ENCODE results near the gene S100A4. TPM values are rescaled to one million over a fixed set of nuclear protein-coding genes. Genes with fewer than 3 reads are reported as not detected.

The S100A4 gene
- total and polyA plus RNA-seq, 9 donors = 188 to 266 (median 210) TPM

DNA sequence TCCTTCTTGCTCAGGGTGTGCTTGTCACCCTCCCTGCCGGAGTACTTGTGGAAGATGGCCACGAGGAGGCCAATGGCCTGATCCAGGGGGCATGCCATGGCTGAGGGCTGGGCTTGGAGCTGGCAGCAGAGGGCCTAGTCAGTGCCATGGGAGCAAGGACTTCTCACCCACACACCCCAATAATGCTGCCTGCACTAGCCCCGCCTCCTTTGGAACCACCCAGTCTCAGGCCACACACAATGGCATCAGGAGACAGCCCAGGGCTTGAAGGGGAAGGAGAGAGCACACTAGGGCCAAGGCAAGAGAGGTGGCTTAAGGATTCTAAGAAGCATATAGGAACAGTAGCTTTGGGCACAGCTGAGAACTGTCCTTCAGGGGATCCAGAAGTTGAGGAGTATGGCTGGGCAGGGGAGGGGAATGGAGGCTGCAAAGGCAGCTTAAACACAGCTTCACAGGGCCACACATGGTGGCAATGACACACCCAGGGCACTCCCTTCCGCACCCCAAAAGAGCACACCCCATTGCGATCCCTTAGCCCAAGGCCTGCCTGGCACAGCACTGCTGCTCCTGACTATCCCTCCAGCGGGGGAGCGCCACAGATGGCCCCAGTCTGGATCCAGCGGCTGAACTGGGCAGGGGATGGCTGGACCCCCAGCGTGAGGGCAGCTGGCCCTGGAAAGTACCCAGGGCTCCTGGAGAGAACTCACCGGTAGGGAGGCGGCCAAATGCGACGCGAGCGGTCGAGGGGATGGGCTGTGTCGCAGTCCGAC lies 10.2 kb downstream of the S100A4 start, which contains the start of gene S100A6:
Gene S100A6, minus strand, starts transcription at position 750 of the 770 bp plus-strand sequence. Its CDS starts 652 bp downstream, at position 98.
- peak within 1 kb of the TSS; percentile 88 for H3K27ac ChIP-seq (ENCODE audit: low read length)
- 9% methylated on average over 15 of the region's 18 CpGs for WGBS (ENCODE audit: insufficient coverage)
- DNase-seq = peak; percentile 64
- H3K4me3 ChIP-seq (ENCODE audit: low read length) = peak within 1 kb of the TSS; percentile 50
- H3K36me3 ChIP-seq (ENCODE audit: control insufficient read depth, insufficient read depth, low read length) = peaks cover 10% of the 10 kb centered on the region
- no peaks in the 10 kb centered on the region for H3K27me3 ChIP-seq (ENCODE audit: control insufficient read depth, insufficient read depth, low read length)
- no peaks in the 10 kb centered on the region for H3K9me3 ChIP-seq (replicated peaks; ENCODE audit: control insufficient read depth, low read depth, low read length)
- peaks cover 42% of the 10 kb centered on the region for H3K4me1 ChIP-seq (ENCODE audit: control insufficient read depth, insufficient read depth, low read length)

- Histone ChIP-seq H3K4me3 (ENCODE audit: low read length) (peak overlapping the region; percentile 50), H3K27ac (ENCODE audit: low read length) (peak overlapping the region; percentile 88), H3K4me1 (ENCODE audit: control insufficient read depth, insufficient read depth, low read length) (peaks cover 42% of the 10 kb centered on the region), H3K36me3 (ENCODE audit: control insufficient read depth, insufficient read depth, low read length) (peaks cover 10% of the 10 kb centered on the region), H3K27me3 (ENCODE audit: control insufficient read depth, insufficient read depth, low read length) (no peaks in the 10 kb centered on the region), H3K9me3 (replicated peaks; ENCODE audit: control insufficient read depth, low read depth, low read length) (no peaks in the 10 kb centered on the region)
- DNase-seq = no peak
- WGBS (ENCODE audit: insufficient coverage) = no CpG with 5 or more reads among the region's 3 CpGs
Observed at GRCh38 chr1:153534925-153535241, 10.7 kb downstream of the S100A4 start.

DNA sequence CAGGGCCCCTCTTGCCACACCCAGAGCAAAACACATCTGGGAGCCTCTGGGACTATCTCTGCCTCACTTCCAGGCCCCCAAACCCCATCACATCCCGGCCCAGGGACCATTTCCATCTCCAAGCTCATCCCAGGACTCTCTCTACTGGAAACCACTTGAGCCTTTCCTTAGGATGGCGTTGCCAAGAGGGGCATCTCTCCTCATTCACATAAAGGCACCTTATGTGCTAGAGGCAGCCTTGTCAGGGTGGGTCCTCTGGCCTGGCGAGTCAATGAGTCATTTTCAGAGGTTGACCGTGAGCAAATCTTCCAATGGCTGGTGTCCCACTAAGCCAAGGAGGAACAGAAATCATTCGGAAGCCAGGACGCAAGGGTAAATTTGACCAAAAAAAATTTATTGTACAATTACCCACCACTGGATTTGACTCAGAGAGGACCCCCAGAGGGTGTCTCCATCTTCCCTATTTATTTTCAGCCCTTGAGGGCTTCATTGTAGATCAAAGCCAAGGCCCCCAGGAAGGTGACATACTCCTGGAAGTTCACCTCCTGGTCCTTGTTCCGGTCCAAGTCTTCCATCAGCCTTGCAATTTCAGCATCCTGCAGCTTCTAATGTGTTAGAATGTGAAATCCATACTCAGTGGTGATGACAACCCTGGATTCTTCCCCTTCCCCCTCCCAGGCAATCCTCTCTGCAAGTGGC lies 11.2 kb downstream of the S100A4 start:
- no peaks in the 10 kb centered on the region for H3K9me3 ChIP-seq (replicated peaks; ENCODE audit: control insufficient read depth, low read depth, low read length)
- no peak for DNase-seq
- H3K27me3 ChIP-seq (ENCODE audit: control insufficient read depth, insufficient read depth, low read length) = no peaks in the 10 kb centered on the region
- peak overlapping the region; percentile 50 for H3K4me3 ChIP-seq (ENCODE audit: low read length)
- peak overlapping the region; percentile 88 for H3K27ac ChIP-seq (ENCODE audit: low read length)
- 78% methylated on average over 4 of the region's 7 CpGs for whole genome bisulfite sequencing (ENCODE audit: insufficient coverage)
- H3K4me1 ChIP-seq (ENCODE audit: control insufficient read depth, insufficient read depth, low read length) = peaks cover 42% of the 10 kb centered on the region
- H3K36me3 ChIP-seq (ENCODE audit: control insufficient read depth, insufficient read depth, low read length) = peaks cover 10% of the 10 kb centered on the region

- H3K27ac ChIP-seq (ENCODE audit: low read length) = peak overlapping the region; percentile 70
- no peaks in the 10 kb centered on the region for H3K27me3 ChIP-seq (ENCODE audit: control insufficient read depth, insufficient read depth, low read length)
- H3K36me3 ChIP-seq (ENCODE audit: control insufficient read depth, insufficient read depth, low read length) = peaks cover 10% of the 10 kb centered on the region
- H3K4me3 ChIP-seq (ENCODE audit: low read length) = peak overlapping the region; percentile 34
- no peaks in the 10 kb centered on the region for H3K9me3 ChIP-seq (replicated peaks; ENCODE audit: control insufficient read depth, low read depth, low read length)
- H3K4me1 ChIP-seq (ENCODE audit: control insufficient read depth, insufficient read depth, low read length) = peaks cover 42% of the 10 kb centered on the region
- WGBS (ENCODE audit: insufficient coverage) = 34% methylated on average over 7 of the region's 13 CpGs
- peak; percentile 57 for DNase-seq
Observed at GRCh38 chr1:153533689-153534201, 11.9 kb downstream of the S100A4 start.

DNA sequence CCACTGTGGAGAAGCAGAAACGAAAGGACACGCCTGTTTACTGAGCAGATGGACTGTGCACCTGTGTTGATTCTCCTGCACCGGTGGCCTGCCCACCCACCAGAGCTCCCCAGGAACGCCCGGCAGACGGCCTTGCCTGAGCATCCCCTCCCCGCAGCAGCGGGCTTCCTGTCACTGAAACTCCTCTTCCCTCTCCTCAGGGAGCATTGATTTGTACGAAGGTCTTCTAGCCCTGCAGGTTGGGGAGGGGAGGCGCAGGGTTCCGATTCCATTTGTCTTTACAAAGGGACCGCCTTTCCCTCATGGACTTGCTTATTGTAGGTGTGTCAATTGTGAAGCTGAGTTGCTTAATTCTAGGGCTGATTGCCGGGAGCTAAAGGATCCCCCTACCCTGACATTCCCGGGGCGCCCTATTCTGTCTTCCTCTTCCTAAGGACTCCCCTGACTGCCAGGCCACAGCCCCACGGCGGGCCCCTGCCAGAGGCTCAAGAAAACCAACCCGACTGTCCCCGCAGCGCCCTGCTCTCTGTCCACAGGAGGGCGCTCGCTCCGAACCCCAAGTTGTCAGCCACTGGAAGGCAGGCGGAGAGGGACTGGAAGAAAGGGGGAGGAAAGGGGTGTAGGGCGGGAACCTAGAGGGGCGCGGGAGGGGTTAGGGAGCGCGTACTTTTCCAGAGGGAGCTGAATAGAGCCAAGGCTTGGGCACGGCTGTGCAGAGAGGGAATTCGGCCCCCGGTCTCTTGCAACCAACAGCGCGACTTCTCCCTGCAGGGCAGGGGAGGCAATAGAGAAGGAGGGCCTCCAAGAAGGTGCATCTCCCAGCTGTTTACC lies 12.6 kb downstream of the S100A4 start:
- Histone ChIP-seq H3K27me3 (ENCODE audit: control insufficient read depth, insufficient read depth, low read length) (no peaks in the 10 kb centered on the region), H3K27ac (ENCODE audit: low read length) (peak overlapping the region; percentile 70), H3K4me3 (ENCODE audit: low read length) (peak overlapping the region; percentile 34), H3K4me1 (ENCODE audit: control insufficient read depth, insufficient read depth, low read length) (peaks cover 42% of the 10 kb centered on the region), H3K9me3 (replicated peaks; ENCODE audit: control insufficient read depth, low read depth, low read length) (no peaks in the 10 kb centered on the region), H3K36me3 (ENCODE audit: control insufficient read depth, insufficient read depth, low read length) (peaks cover 10% of the 10 kb centered on the region)
- peak; percentile 94 for DNase-seq
- WGBS (ENCODE audit: insufficient coverage) = 1% methylated on average over 16 of the region's 34 CpGs

DNA sequence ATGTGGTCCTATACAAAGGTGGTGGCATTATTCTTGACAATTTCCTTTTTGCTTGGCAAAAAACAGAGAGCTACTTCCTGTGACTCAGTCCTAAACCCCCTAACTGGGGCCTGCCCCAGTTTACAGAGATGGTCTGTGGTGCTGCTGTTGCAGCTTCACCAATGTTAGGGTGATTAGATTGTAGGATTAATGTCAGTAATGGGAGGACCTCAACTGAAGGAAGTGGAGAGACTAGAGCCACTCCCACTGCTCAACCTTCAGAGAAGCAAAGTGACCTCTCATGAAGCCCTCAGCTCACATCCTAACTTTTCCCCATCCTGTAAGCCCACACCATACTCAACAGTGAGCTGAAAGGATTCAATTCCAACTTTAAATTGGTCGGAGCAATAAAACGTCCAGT lies 13.4 kb downstream of the S100A4 start:
- peaks cover 10% of the 10 kb centered on the region for H3K36me3 ChIP-seq (ENCODE audit: control insufficient read depth, insufficient read depth, low read length)
- no peaks in the 10 kb centered on the region for H3K9me3 ChIP-seq (replicated peaks; ENCODE audit: control insufficient read depth, low read depth, low read length)
- DNase-seq = no peak
- WGBS (ENCODE audit: insufficient coverage) = 50% methylated on average over 1 of the region's 2 CpGs
- no peak overlapping the region for H3K4me3 ChIP-seq (ENCODE audit: low read length)
- no peak overlapping the region for H3K27ac ChIP-seq (ENCODE audit: low read length)
- H3K27me3 ChIP-seq (ENCODE audit: control insufficient read depth, insufficient read depth, low read length) = no peaks in the 10 kb centered on the region
- peaks cover 42% of the 10 kb centered on the region for H3K4me1 ChIP-seq (ENCODE audit: control insufficient read depth, insufficient read depth, low read length)

DNA sequence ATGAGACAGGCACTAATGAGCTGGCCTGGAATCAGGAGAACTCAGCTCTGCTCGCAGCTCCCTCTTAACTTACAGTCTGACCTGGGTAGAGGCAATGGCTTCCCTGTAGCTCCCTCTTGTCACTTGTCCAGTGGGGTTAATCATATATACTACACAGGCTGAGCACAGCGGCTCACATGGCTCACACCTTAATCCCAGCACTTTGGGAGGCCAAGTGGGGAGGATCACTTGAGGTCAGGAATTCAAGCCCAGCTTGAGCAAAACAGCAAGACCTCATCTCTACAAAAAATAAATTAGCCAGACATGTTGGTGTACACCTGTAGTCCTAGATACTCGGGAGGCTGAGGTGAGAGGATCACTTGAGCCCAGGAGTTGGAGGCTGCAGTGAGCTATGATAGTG lies 14.0 kb downstream of the S100A4 start:
- peaks cover 39% of the 10 kb centered on the region for H3K4me1 ChIP-seq (ENCODE audit: control insufficient read depth, insufficient read depth, low read length)
- DNase-seq = no peak
- no peak overlapping the region for H3K27ac ChIP-seq (ENCODE audit: low read length)
- no peak overlapping the region for H3K4me3 ChIP-seq (ENCODE audit: low read length)
- H3K27me3 ChIP-seq (ENCODE audit: control insufficient read depth, insufficient read depth, low read length) = no peaks in the 10 kb centered on the region
- 60% methylated on average over 1 of the region's 3 CpGs for WGBS (ENCODE audit: insufficient coverage)
- H3K9me3 ChIP-seq (replicated peaks; ENCODE audit: control insufficient read depth, low read depth, low read length) = no peaks in the 10 kb centered on the region
- peaks cover 10% of the 10 kb centered on the region for H3K36me3 ChIP-seq (ENCODE audit: control insufficient read depth, insufficient read depth, low read length)

GRCh38 chr1:153527683-153528040 lies 17.9 kb downstream of the S100A4 start:
- H3K4me3 ChIP-seq (ENCODE audit: low read length) = no peak overlapping the region
- H3K36me3 ChIP-seq (ENCODE audit: control insufficient read depth, insufficient read depth, low read length) = no peaks in the 10 kb centered on the region
- WGBS (ENCODE audit: insufficient coverage) = 66% methylated on average over 4 of the region's 5 CpGs
- no peak for DNase-seq
- H3K4me1 ChIP-seq (ENCODE audit: control insufficient read depth, insufficient read depth, low read length) = peaks cover 16% of the 10 kb centered on the region
- no peaks in the 10 kb centered on the region for H3K27me3 ChIP-seq (ENCODE audit: control insufficient read depth, insufficient read depth, low read length)
- no peaks in the 10 kb centered on the region for H3K9me3 ChIP-seq (replicated peaks; ENCODE audit: control insufficient read depth, low read depth, low read length)
- no peak overlapping the region for H3K27ac ChIP-seq (ENCODE audit: low read length)

- no peaks in the 10 kb centered on the region for H3K27me3 ChIP-seq (ENCODE audit: control insufficient read depth, insufficient read depth, low read length)
- DNase-seq = no peak
- H3K27ac ChIP-seq (ENCODE audit: low read length) = no peak overlapping the region
- no peaks in the 10 kb centered on the region for H3K36me3 ChIP-seq (ENCODE audit: control insufficient read depth, insufficient read depth, low read length)
- 50% methylated on average over 2 of the region's 8 CpGs for WGBS (ENCODE audit: insufficient coverage)
- no peaks in the 10 kb centered on the region for H3K9me3 ChIP-seq (replicated peaks; ENCODE audit: control insufficient read depth, low read depth, low read length)
- no peak overlapping the region for H3K4me3 ChIP-seq (ENCODE audit: low read length)
- H3K4me1 ChIP-seq (ENCODE audit: control insufficient read depth, insufficient read depth, low read length) = peaks cover 11% of the 10 kb centered on the region
Observed at GRCh38 chr1:153527023-153527682, 18.5 kb downstream of the S100A4 start.
